IPS DF 4.7 (cell line): ENCODE data around the gene SLC6A20.

ENCODE experiments used
- DNase-seq: peaks from one replicate; pipeline ENCODE4 v3.0.0-alpha.2; 2013; ENCODE audit warnings: low spot score; ENCODE audit errors: extremely low read depth

The SLC6A20 gene

DNA sequence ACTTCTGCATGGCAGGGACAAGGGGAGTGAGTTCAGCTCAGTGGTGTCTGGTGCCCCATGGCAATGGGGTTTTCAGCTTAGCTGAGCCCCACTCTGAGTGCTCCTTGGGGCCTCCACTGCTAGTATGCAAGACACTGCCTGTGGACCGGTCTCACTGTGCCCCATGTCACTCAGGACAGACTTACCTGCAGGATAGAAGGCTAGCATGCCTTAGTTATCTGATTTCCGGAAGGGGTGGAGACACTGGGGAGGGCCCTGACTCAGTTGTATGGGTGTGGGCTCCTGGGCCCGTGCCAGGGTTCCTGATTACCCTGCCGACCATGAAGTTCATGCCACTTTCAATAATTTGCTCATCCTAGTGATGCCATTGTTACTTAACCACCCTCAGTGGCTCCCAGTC lies 4.3 kb upstream of the SLC6A20 start:
- no peak for DNase-seq

DNA sequence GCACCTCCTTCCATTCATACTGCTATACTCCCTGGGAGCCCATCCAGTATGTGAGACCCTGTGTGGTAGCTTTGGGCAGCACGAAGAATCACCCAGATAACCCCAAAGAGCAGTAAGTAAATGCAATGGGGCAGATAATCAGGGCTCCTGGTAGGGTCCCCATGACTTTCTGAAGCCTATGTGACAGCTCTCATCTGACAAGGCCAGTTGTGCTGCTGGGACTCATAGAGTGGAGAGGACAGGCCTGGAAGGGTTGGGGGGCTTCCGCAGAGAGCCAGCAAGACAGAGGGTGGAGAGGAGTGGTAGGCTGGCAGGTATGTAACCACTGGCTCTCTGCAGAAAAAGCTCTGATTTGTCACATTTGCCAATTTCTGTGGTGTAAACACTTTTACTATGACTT lies 3.2 kb upstream of the SLC6A20 start:
- no peak for DNase-seq

DNA sequence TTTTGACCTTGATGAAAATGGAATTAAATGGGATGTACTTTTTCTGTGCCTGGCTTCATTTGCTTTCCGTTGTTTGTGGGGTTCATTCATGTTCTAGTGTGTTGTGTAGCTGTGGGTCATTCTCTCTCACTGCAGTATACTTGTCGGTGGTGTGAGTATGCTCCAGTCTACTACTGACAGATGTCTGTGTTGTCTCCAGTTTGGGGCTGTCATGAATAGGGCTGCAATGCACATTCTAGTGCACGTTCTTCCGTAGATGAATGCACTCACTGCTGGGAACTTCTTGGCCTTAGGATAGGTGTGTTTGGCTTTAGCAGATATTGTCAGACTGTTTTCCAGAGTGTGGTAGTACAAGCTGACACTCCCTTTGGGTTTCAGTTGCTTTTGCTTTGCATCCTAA lies 1.7 kb upstream of the SLC6A20 start:
- DNase-seq: no peak

DNA sequence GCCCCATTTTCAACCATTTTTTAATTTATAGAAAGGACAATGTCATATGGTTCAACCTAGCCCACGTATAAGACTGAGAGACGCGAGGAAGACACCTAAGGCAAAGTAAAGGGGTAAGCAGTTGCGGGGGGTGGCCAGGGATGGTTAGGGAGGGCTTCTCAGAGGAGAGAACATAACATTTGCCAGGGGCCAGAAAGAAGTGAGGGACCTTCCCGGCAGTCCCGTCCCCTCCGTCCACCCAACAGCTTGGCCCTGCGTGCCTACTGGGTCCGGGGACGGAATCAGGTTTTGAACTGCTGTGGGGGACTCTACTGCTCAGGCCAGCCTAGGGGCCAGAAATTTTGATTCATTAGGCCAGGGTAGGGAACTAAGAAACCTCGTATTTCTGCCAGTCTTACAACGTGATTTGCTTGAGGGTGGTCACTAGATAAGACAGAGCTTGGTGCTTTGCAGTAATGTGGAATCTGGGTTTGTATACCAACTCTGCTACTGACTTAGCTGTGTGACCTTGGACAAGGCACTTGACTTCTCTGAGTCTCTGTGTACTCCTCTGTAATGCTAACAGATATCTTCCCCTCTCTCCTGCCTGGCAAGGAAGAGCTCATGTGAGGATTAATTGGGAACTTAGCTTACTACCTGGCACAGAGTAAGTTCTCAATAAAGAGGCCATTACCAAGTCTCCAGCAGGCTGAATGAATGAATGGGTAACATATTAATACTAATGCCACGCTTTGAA lies 734 bp upstream of the SLC6A20 start:
- DNase-seq: no peak

DNA sequence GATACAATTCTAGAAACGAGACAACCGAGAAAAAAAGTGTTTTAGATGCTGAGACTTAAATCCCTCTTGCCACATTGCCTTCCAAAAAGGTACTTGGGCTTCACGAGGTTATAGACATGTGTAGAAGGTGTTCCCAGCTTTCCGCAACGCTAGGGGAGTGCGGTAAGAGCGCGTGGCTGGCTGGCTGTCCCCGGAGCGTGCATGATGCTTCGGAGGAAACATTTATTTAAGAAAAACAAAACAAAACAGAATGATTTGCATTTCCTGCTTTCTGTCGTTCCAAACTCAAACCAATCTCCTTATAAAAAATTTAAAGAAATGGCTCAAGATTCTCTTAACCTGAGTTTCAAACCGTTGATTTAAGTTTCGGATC lies 841 bp downstream of the SLC6A20 start:
- DNase-seq: no peak

DNA sequence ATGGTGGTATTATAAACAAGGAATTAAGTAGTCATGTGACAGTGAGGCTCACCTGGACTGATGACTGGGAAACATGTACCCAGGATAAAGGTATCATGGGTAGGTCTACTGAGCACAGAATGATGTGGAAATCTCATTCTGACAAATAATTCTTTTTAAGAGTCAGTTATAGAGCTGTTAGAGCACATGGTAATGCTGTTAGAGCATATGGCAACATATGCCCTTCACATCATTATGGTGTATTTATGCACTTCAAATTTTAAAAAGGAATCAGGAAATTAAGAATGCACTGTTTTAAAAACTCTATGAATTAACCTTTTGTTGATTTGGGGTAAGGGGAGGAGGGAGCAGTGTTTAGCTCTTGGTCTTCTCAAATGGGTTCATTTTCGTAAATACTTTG lies 1.7 kb downstream of the SLC6A20 start:
- DNase-seq: no peak

DNA sequence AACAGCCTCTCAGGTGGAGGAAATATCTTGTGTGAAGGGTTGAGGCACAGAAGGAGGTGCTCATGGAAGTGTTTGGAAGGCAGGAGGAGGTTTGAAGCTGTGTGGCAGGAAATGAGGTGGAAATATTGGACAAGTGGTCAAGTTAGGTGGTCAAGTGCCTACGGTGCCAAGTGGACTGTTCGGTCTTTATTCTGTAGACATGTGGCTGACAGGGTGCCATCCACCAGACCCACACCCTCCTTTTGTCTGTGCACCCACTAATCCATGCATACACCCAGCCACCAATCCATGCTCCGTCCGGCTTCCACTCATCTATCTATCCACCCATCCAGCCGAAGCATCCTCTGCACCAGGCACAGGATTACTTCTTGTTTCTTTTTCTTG lies 2.2 kb downstream of the SLC6A20 start:
- DNase-seq: no peak

DNA sequence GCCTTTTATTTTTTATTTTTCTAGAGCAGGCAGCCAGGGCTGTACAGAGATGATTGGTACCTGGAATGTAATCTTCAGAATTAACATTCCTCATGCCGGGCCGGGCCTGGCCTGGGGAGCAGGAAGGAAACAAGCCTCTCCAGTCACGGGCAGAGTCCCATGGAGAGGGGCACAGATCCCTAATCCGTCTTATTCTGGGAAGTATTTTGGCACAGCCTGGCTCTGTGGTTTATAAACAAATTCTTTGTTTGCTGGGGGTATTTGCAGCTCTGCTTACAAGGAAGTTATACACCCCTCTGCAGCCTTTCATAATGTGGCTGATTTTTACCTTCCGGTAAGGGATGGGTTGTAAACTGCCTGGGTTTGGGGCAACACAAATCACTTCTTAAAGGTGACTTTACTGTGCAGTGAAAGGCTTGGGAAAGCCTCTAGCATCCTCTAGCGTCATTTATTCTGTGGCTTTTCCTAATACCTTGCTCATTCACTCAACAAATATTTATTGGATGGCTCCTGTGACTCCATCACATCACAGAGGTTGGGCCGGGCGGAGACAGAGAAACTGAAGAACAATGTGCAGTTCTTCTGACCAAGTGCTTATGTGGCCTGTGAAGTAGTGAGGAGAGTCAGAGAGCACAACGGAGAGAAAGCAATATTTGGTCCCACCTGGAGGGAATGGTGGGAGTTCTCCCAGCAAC lies 2.7 kb downstream of the SLC6A20 start:
- no peak for DNase-seq

DNA sequence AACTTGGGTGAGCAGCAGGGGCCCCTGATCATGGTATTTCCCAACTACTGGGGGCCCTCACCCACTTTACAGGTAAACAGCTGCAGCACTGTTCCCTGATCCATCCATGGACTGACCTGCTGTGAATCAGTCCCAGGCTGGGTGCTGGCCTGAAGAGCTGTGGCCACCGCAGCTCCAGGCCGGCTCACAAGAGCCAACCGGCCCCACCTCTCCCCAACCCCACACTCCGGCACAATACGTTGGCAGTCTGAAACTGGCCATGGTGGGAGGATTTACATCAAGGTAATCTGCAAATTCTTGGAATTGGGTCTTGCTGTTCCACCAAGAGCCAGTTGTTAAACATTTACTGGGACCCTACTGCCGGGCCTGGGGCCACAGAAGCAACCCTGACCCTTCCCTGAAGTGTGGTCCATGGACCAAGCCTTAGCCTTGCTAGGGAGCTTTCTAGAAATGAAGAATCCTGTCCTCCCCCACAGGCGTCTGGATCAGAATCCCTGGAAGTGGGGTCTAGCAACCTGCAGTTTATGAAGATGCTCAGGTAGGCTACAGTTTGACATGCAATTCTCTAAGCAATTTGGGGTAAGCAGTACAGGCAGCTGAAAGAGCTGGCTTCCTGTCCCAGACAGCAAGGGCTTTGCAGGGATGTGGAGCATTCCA lies 3.7 kb downstream of the SLC6A20 start:
- DNase-seq: no peak

DNA sequence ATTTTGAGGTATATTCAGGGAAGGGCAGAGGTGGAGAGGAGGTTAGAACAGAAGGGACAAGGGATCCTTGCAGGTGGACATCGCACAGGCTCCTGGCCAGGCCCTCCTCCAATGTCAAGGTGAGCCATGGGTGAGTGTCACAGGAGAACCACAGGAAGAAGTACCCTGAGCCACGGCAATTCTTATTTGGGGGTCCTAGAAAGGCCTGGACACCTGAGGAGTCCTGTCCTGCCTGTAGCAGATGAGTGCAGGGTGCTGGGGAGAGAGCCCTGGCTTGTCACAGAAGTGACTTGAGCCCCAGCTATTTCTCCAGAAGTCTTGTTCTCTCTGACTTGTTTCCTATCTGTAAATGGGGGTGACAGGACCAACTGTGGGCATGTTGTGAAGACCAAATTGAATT lies 4.3 kb downstream of the SLC6A20 start:
- DNase-seq: no peak

DNA sequence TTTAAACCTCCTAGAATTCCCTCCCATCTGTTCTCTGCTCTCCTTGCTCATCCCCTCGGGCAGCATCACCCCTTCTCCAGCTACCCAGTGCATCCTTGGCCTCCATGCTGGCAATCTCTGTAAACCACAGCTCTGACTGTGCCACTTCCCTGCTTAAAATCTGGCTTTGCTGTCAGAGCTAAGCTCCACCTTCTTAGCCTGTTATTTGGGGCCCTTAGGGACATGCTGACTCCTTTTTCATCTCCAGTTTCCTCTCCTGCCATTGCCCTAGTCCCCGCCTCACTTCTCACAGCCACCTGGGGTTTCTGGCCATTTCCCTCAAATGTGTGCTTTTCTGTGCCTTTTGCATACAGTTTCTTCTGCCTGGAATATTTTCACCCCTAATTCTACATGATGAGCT lies 5.7 kb downstream of the SLC6A20 start:
- no peak for DNase-seq

DNA sequence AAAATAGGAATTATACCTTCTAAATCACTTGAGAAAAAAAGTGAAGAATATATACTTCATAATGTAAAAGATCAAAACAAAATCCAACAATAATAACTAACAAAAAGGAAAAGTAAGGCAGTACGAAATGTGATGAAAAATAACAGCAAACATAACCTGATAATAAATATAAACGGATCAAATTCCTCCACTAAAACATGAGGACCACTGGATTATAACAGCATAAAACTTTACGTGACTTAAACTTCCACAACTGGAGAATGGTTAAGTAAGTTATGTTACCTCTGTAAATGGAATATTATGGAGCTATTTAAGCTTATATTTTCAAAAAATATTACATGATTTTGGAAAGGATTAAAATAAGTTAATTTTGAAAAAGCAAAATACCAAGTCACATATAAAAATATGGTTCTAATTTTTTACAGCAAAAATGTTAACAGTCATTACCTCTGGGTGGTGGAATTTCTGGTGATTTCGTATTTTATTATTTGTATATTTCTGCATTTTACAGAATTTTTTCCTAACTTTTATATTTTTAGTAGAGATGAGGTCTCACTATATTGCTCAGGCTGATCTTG lies 7.0 kb downstream of the SLC6A20 start:
- no peak for DNase-seq

DNA sequence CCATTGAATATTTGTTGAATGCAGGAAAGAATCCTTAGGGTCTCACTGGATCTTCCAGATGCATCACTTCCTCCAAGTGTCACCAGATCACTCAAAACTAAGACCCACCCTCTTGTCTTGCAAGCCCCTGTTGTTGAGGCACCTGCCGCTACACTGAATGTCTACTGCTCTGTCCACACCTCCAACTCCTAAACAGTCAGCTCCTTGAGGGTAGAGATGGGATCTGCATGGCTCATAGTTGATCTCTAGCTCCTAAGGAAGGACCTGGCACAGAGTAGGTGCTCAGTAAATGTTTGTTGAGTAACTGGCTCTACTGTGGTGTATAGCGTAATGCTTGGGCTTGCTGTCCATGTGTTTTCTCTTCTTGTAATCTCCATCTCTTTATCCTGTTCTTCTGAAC lies 8.8 kb downstream of the SLC6A20 start:
- DNase-seq: no peak

DNA sequence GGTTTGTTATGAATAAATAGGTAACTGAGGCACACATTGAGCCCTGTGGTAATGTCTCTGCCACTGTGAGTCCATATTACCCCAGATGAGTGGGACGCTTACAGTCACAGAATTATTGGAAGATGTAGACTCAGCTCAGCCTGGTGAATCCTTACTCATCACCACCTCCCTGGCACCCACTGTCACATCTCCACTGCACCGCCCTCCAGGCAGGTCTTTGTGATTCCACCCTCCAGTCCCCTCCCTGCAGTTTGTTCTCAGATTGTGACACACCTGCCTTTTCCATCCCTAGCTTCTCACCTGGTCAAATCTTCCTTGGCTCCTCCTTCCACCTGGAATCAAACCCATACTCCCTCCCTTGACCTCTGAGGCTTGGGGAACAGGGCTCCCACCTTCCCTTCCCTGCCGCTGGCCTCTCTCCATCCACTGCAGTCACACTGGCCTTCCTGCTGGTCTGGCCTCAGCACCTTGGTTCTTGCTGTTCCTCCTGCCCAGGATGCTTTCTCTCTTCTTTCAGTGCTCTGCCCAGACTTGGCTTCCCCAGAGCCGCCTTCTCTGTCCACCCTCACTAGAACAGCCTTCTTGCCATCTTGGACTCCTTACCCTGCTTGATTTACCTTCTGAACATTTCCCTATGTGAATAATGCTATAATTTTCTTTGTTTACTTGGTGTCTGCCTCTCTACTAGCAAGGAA lies 9.4 kb downstream of the SLC6A20 start:
- DNase-seq: no peak

DNA sequence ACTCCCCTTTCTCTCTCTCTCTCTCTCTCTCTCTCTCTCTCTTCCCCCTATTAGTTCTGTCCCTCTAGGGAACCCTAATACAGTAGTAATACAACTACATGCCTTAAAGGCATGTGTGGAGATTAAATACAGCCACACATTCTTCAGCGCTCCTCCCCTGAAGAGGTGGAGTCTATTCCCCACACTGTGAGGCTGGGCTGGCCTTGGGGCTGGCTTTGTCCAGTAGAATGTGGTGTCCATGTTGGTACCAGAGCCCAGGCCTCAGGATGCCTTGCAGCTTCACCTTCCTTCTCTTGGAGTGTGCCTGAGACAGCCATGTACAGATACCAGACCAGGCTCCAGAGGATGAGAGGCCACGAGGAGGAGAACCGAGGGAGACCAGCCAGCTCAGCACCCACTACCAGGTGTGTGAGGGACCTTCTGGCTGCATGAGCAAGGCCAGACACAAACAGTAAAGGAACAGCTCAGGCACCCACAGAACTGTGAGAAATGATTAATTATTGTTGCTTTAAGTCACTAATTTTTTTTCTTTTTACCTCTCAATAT lies 10.7 kb downstream of the SLC6A20 start:
- DNase-seq: no peak

DNA sequence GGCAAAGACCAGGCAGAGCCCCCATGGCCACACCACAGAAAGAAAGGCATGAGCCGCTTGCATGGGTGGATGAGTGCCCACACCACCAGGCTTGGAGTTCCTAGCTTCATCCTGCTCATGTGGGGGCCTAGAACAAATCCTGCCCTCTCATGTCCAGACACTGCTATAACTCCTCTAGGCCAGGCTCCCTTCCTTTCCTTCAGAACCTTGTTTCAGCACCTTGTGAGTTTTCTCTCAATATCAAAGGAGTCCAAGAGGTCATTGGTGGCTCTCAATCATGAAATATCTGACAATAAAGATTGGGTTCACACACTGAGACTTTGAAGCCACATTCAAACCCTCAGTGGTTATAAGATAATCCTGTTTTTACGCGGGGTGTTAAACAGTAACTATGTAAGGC lies 12.7 kb downstream of the SLC6A20 start:
- no peak for DNase-seq

DNA sequence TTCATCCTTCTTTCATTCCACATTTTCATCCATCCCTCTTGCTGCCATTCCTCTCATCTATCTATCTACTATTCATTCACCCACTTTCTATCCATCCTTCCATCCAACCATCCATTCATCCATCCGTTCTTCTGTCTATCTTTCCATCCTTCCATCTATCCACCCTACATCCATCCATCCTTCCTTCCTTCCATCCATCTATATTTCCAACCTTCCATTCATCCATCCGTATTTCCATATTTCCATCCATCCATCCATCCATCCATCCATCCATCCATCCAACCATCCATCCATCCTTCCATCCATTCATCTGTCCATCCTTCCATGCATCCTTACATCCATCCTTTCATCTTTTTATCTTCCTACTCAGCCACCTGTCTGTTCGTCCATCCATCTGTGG lies 14.0 kb downstream of the SLC6A20 start:
- DNase-seq: no peak

DNA sequence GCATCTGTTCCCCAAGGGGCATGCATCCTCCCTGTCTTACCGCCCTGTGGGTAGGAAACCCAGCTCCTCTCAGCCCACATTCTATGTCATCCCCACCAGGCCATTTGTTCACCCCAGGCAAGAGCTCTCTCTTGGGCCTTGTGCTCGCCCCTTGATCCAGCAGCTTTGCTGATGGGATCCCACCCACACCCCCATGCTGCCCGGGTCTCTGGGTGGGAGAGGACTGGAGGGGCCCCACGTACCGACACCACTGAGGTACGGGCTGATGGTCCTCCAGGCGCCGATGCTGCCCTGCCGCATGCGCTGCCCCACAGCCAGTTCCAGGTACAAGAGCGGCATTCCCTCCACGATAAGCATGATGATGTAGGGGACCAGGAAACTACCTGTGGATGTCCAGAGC lies 14.5 kb downstream of the SLC6A20 start:
- no peak for DNase-seq

DNA sequence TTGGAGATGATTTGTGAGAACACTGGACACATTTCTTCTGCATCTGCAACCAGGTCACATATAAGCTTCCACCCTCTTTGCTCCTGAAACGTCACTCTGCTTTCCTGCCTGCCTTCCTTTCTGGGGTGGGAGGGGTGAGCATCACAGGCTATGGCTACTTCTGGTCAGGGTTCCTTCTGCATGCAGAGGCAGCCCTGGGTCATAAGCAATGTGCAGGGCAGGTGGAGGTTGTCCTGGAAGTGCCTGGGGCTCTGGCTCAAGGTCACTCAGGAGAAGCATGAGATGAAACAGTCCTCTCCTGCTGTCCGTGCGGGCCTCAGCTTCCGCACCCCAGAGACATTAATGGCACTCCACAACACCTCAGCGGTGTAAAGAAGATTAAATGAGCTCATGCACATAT lies 15.1 kb downstream of the SLC6A20 start:
- DNase-seq: no peak

DNA sequence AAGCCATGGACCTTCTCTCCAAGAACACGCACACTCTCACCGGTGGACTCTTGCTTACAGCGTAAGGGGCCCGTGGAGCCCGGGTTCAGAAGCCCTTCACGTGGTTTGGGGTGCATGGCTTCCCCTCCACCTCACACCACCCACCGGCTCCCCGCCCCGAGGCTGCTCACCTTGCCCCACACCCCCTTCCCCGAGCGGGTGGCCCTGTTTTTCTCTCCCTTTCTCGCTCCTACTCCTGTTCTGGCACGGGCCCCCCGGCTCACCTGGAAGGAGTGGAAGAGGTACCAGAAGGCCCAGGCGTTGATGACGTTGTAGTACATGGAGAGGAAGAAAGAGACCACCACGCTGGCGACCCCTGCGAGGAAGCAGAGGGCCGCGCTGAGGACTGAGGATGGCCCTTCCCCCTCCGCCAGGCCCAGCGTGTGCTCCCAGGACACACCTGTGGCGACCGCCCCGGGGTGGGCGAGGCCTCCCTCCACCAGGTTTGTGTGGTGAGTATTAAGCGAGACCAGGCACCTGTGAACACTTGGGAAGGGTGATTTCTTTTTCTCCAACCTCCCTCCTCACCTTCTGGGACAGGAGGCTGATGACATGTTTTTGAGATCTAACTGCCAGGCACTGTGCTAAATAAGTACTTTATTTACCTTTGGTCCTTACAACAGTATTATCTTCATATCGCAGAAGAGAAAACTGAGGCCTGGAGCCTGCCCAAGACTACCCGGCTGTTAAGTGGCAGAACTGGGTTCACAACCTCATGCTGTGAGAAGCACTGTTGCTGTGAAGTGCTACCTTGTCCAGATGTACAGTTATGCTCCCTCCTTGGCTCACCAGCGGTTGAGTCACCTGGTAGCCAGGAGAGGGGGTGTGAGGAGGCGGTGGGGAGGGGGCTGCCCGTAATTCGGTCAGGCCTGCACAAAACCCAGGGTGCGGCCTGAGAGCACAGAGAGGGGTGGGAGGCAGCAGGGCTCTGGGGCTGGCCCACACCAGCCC lies 16.3 kb downstream of the SLC6A20 start:
- DNase-seq: no peak
